ENCODE results near the gene HYI.
"Not testable (repeated sequence)": the region's sequence is repeated elsewhere in the genome, so short reads cannot be mapped to it uniquely, and the experiment has no call there.

The HYI gene

DNA sequence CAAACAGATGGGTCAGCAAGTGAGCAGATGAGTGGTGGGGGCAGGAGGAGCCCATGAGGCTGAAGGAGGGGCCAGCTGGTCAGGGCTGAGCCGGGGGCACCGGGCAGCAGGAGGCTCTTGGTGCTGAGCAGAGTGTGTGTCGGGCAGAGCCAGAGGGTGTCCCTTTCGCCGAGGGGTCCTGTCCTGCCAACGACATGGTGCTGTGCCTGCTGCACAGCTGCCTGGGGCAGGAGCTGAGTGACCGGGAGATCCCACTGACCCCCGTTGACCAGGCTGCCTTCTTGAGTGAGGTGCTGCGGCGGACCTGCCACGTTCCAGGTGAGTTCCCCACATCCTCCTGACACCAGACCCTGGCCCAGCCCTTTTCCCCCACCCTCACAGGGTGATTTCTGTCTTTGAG lies 27.5 kb downstream of the HYI start:
- no peak for DNase-seq

DNA sequence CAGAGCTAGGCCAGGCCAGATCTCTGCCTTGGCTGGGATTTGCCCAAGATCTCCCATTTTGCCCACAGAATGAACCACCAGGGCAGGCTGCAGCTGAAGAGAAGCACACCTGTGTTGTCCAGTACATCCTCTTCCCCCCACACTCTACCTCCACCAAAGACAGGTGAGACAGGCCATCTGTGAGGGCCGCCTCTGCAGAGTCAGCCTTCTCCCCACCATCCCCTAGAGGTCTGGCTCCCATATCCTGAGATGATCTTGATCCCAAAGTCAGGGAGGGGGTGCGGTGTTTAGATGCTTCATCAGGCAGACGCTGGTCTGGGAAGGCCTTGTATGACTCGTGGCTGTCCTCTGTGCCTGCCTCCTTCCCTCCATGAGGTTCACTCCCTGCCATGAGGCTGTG lies 28.7 kb downstream of the HYI start:
- DNase-seq, result no peak

DNA sequence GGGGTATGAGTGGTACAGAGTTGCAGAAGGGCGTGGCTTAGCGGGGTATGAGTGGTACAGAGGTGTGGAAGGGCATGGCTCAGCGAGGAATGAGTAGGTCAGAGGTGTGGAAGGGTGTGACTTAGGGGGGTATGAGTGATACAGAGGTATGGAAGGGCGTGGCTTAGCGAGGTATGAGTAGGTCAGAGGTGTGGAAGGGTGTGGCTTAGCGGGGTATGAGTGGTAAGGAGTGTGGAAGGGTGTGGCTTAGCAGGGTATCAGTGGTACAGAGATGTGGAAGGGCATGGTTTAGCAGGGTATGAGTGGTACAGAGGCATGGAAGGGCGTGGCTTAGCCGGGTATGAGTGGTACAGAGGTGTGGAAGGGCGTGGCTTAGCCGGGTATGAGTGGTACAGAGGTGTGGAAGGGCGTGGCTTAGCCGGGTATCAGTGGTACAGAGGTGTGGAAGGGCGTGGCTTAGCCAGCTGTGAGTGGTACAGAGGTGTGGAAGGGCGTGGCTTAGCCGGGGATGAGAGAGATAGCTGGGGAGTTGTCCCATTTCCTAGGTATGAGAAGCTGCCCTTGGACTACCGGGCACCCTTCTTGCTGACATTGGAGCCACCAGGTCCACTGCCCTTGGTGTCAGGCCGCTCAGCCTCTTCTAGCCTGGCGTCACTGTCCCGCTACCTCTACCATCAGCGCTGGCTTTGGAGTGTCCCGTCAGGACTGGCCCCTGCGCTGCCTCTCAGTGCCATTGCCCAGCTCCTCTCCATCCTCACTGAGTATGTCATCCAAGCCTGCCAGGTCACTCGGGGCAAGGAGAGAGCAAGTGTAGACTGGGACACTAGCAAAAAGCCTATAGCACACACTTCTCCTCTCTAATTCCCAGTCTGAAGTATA lies 29.8 kb downstream of the HYI start:
- DNase-seq, result no peak

DNA sequence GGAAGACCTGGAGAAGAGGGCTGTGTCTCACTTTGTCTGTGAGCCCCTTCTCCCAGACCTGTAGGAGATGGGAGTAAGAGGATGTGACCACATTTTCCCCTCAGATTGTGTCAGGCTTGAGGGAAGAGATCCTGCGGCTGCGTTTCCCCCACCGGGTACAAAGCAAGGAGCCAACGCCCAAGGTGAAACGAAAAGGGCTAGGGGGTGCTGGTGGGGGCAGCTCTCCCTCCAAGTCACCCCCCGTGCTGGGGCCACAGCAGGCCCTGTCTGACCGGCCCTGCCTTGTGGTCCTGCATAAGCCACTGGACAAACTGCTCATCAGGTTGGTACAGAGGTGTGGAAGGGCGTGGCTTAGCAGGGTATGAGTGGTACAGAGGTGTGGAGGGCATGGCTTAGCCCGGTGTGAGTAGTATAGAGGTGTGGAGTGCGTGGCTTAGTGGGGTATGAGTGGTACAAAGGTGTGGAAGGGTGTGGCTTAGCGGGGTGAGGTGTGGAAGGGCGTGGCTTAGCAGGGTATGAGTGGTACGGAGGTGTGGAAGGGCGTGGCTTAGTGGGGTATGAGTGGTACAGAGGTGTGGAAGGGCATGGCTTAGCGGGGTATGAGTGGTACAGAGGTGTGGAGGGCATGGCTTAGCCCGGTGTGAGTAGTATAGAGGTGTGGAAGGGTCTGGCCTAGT lies 30.6 kb downstream of the HYI start:
- DNase-seq, result no peak

DNA sequence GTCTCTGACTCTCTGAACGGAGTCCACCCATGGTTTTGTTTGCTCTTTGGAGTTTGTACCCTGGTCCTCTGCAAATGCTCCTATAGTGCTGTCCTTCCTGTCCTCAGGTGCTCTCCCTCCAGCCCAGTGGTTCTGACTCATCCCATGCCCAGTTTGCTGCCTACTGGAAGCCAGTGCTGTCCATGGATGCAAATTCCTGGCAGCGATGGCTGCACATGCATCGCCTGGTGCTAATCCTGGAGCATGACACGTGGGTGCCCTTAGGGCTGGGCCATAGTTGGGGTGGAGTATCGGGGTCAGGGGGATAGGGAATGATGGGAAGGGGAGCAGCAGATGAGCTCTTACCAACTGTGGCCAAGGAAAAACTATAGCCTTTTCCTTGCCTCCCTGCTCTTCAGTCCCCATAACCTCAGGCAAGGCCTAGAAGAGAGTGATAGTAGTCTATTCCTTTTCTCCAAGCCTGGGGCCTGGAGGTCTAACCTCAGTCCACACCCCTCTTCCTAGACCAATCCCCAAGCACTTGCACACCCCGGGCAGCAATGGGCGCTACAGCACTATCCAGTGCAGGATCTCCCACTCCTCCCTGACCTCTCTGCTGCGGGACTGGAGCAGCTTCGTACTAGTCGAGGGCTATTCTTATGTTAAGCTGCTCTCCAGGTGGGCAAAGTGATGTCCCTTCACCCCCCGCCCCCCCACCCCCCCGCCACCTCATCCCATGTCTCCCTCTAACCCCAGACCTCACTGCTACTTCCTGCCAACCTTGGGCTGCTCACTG lies 31.6 kb downstream of the HYI start:
- no peak for DNase-seq

DNA sequence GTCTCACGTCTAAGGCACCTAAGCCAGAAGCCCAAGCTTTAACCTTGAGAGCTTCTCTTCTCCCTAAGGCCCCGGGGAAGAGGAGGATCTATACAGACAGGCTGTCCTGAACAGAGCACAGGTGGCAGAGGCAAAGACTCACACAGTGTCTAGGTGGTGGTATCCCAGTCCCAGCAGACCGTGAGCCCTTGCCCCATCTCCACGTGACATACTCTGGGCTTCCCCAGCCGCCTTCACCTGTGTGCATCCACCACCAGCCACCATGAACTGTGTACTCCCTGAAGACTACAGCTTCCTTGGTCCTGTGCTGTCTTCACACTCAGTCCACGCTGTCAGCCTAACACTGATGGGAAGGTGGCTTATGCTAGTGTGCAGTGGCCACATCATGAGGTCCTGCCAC lies 32.3 kb downstream of the HYI start:
- no peak for DNase-seq

DNA sequence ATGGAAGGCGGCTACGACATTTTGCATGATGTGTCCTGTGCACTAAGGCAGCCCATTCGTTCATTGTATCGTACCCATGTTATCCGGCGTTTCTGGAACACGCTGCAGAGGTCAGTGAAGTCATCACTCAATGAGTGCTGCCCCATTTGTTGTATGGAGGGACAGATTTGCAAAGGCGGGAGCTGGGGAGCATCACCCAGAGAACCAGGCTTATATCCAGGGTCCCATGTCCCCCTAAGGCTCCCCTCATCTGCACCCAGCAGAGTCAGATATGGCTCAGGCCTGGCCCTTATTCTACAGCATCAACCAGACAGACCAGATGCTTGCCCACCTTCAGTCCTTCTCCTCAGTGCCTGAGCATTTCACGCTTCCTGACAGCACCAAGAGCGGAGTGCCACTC lies 32.9 kb downstream of the HYI start:
- no peak for DNase-seq

DNA sequence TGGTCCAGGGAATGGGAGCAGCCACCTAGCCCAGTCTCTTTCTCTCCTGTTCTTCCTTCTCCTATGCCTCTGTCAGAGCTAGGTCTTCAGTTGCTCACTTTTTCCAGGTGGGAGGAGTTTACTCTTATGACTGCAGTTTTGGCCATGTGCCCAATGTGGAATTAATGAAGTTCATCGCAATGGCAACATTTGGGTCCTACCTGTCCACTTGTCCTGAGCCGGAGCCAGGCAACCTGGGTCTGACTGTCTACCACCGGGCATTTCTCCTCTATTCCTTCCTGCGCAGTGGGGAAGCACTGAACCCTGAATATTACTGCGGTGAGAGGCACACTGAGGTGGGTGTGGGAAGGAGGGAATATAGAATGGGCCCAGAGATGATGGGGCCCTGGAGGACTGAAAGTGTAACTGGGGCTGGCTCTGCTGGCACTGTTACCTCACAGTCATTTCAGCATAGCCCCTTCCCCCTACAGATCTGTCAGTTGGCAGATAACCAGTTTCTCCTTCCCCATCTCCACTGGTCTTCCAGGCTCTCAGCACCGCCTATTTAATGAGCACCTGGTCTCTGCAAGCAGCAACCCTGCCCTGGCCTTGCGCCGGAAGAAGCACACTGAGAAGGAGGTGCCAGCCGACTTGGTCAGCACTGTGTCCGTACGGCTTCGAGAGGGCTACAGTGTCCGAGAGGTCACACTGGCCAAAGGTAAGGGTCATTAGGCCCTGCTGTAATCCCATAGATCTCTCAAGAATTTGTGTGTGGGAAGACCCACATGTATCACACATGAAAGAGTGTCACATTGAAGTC lies 33.9 kb downstream of the HYI start:
- no peak for DNase-seq

DNA sequence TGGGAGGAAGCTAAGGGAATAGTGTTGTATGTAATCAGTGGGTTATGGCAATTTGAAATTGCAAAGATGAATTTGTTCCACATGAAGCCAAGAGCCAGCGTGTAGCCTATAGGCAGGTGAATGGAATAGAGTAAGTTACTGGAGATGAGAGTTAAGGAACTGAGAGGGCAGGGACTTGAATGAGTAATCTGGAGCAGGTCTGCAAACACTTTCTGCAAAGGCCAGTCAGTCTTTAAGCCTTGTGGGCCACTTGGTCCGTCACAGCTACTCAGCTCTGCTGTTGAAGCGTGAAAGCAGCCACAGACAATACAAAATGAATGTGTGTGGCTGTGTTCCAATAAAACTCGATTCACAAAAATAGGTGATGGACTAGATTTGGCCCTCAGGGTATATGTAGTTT lies 34.9 kb downstream of the HYI start:
- DNase-seq, result no peak

DNA sequence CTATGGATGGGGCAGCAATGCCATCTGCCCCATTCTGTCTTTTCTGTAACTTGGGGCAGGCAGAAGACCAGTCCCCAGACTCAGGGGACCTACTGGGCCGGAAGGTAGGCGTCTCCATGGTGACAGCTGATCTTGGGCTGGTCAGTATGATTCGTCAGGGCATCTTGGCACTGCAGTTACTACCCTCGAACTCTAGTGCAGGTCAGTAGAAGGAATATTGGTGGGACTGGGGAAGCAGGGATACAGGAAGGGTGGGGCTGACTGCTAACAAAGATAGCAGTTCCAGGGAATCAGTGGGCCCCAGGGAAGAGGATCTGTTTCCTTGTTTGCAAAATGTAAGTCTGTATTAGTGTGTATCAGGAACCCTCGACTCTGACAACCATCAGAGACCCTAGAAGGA lies 37.8 kb downstream of the HYI start:
- DNase-seq, result no peak

DNA sequence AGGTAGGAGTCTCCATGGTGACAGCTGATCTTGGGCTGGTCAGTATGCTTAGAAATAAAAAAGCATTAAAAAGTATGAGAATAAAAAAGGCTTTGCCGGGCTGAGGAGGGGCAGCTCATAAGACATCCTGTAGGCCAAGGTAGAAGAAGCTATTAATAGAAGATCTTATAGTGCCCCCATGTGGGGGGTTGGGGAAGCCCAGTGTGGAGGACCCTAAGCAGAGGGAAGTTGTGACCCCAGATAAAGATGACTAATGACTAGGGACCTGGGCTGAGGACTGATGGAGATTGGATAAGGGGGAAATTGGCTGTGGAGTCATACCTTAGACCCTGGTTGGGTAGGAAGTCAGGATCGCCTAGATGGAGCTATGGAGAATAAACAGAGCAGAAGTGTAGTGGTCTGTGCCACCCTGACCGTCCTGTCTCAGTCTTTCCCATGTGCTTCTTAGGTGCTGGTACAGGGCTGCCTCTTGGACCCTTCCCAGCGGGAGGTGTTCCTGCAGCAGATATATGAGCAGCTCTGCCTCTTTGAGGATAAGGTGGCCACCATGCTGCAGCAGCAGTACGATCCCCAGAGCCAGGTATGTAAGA lies 39.0 kb downstream of the HYI start:
- no peak for DNase-seq

DNA sequence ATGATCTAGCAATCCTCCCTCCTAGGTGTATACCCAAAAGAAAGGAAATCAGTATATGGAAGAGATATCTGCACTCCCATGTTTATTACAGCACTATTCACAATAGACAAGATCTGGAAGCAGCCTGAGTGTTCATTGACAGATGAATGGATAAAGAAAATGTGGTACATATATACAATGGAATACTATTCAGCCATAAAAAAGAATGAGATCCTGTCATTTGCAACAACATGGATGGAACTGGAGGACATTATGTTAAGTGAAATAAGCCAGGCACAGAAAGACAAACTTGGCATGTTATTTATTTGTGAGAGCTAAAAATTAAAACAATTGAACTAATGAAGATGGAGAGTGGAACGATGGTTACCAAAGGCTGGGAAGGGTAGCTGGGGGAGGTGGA lies 40.3 kb downstream of the HYI start:
- DNase-seq, result not testable (repeated sequence)

DNA sequence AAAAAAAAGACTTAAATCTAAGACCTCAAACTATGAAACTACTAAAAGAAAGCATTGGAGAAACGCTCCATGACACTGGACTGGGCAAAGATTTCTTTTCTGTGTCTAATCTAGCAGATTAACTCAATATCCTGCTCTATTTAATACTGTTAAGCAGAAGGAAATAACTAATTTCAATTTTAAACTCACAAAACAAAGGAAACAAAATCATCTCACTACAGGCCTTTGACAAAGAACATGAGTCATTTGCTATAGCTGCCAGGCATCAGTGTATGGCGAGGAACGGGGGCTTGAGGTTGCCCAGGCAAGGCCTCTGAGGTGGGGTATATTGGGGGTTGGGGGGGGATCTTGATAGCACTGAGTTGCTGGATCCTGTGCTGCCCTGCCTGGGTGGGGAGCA lies 43.2 kb downstream of the HYI start:
- no peak for DNase-seq

DNA sequence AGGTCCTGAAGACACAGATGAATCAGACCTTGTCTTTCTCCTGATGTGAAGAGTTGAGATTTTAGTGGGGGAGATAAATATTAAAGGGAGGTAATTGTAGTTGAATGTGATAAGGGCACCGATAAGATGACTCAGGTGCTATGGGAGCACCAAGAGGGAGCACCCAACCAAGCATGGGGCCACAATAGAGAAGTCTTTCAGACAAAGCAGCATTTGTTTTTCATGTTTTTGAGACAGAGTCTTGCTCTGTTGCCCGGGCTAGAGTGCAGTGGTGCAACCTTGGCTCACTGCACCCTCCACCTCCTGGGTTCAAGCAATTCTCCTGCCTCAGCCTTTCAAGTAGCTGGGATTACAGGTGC lies 47.9 kb downstream of the HYI start:
- DNase-seq, result no peak

DNA sequence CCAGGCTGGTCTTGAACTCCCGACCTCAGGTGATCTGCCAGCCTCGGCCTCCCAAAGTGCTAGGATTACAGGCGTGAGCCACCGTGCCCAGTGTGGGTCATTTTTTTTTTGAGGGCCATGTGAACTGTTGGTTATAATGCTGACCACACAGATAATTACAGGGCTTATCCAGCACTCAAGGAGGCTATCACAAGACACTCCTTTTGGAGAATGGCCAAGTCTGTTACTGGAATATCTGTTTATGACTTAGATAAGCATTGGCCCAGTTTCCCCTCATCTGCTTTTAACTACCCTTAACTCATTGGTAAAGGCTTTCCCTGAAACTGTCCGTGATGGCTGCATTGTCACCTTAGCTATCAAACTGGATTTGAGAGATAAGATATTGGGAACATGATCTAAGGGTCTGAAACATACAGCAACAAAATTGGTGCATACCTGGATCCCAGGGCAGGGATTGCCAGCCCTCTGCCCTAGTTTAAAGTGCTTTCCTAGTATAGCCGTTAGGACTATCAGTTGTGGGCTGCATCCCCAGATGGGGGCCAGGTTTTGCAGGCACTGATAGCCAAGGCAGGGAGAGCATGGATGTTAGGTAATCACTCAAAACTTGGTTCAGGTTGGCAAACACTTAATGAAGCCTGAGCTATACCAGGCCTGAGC lies 48.4 kb downstream of the HYI start:
- no peak for DNase-seq

DNA sequence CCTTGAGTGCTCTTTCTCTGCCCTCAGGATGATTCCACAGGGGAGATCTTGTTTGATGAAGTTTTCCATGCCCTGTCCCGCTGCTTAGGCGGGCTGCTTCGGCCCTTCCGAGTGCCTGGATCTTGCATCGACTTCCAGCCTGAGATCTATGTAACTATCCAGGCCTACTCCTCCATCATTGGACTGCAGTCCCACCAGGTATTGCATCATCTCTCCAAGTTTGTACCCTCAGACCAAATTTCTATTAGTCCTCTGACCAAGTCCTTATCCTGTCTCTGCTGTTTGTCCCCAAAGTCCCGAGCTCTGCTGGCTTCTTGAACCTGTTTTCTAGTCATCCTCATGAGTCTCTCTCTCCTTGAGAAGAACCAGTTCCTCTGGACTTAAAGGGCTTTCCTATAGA lies 49.4 kb downstream of the HYI start:
- no peak for DNase-seq

DNA sequence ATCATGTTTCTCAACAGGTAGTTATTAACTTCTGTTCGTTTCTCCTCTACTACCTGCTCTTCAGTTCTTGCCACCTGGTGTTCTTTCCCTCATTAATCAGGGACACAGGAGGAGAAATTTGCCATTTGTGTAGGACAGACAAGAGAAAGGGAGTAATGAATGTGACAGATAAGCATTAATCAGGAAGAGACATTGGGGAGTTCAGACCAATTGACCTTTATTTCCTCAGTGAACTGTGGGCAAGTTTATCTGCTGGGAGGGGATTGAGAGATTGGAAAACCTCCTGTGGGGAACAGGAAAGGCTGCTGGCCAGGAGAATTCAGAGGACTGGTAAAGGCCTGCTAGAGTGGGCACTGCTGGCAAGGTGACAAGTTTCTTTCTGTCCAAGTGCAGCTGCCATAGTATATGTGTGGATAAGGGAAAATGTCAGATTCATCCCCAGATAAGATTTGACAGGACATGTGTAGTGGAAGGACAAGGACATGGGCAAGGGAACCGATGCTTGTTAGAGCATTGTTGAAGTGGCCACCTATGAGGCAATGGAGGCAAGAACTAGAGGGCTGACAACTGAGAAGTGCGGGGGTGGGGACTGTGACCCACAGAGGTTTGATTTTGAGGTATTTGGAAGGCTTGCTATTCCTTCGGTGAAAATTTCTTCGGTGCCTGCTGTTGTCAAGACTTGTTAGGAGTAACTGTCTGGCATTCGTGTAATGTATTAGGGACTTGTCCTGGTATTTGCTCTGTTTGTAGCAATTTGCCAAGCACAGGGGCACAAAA lies 51.5 kb downstream of the HYI start:
- no peak for DNase-seq

Data from amniotic stem cell (primary cell).